CD4-positive, alpha-beta T cell (primary cell): ENCODE measurements around the gene PRICKLE2. TPM values are rescaled to one million over a fixed set of nuclear protein-coding genes. Genes with fewer than 3 reads are reported as not detected.

ENCODE experiments used
- ATAC-seq: fragments of 200-7000 bp; cut with Tn5 transposase; one replicate; pipeline ENCODE4 v1.10.0; 2022; ENCODE audit warnings: mild to moderate bottlenecking; ENCODE audit not compliant: poor library complexity
- CTCF ChIA-PET: fragments of 350-600 bp; sonication (Branson Sonifier 250); formaldehyde crosslinking; loops from one replicate; lab custom pipeline; 2021; ENCODE audit warnings: antibody characterized with exemption, inconsistent platforms; lab: Charles Lee
- POLR2A ChIA-PET: fragments of 350-600 bp; sonication (Branson Sonifier 250); formaldehyde crosslinking; loops from one replicate; lab custom pipeline; 2021; ENCODE audit warnings: antibody characterized with exemption, inconsistent platforms; lab: Charles Lee
- DNase-seq, 14 experiments: peaks; one replicate each; pipeline ENCODE4 v3.0.0-alpha.2; 2013 to 2020; ENCODE audit warnings: mixed read lengths in 2 of 14
- H3K27ac ChIP-seq, 2 donors: one replicate each; pipeline versions ENCODE4 v1.5.1 to v1.7.0; 2013; ENCODE audit warnings: low read length in 2 of 2, low read depth in 1 of 2, mild to moderate bottlenecking in 1 of 2
- H3K27me3 ChIP-seq, 2 experiments: 1 replicate in 1 of 2; 2 replicates in 1 of 2; pipeline versions ENCODE4 v1.6.1 to v1.7.0; 2013; ENCODE audit warnings: low read length in 2 of 2, control low read depth in 1 of 2, mild to moderate bottlenecking in 1 of 2, moderate library complexity in 1 of 2; ENCODE audit not compliant: insufficient read depth in 2 of 2, control insufficient read depth in 1 of 2
- H3K36me3 ChIP-seq: one replicate; pipeline ENCODE4 v1.6.1; 2013; ENCODE audit warnings: low read length, control low read depth; ENCODE audit not compliant: insufficient read depth
- H3K4me1 ChIP-seq: one replicate; pipeline ENCODE4 v1.6.1; 2013; ENCODE audit warnings: low read length, control low read depth; ENCODE audit not compliant: insufficient read depth
- H3K4me3 ChIP-seq: one replicate; pipeline ENCODE4 v1.5.1; 2013; ENCODE audit warnings: mild to moderate bottlenecking, low read length, moderate library complexity
- H3K9me3 ChIP-seq, 2 experiments: 1 replicate in 1 of 2; 2 replicates in 1 of 2; pipeline versions ENCODE4 v1.6.1 to v1.7.0; 2013; ENCODE audit warnings: low read length in 2 of 2, mild to moderate bottlenecking in 2 of 2, control low read depth in 1 of 2, moderate library complexity in 1 of 2; ENCODE audit not compliant: control insufficient read depth in 1 of 2, insufficient read depth in 1 of 2
- H3K27ac Mint-ChIP-seq: one replicate; pipeline ENCODE4 v1.8.0; 2020; ENCODE audit warnings: mixed read lengths
- H3K27me3 Mint-ChIP-seq: one replicate; pipeline ENCODE4 v1.8.0; 2021; ENCODE audit warnings: mixed read lengths
- H3K36me3 Mint-ChIP-seq: one replicate; pipeline ENCODE4 v1.8.0; 2021; ENCODE audit warnings: low read depth, mixed read lengths
- H3K4me1 Mint-ChIP-seq: one replicate; pipeline ENCODE4 v1.8.0; 2021; ENCODE audit warnings: low read depth, mixed read lengths
- H3K4me3 Mint-ChIP-seq: one replicate; pipeline ENCODE4 v1.8.0; 2020; ENCODE audit warnings: mild to moderate bottlenecking, mixed read lengths
- H3K9me3 Mint-ChIP-seq: one replicate; pipeline ENCODE4 v1.8.0; 2020; ENCODE audit warnings: mixed read lengths
- intact Hi-C, 2 experiments: fragments of 100-400 bp; cut with DNase I in 1 of 2; cut with micrococcal nuclease in 1 of 2; formaldehyde crosslinking; loops; one replicate each; pipeline versions ENCODE4 v1.15.1 to v1.9.0; 2023 to 2025; cut with DNase I, micrococcal nuclease
- total RNA-seq, 174 experiments: library from RNA in 2 of 174; stranded (reverse) in 2 of 174; gene quantifications; one replicate each; pipeline ENCODE4 v1.2.3 and lab custom pipeline; 2021 to 2026
- TF ChIP-seq, protein P1 (sequence below): fragments of 200-600 bp; IDR thresholded peaks from one replicate; pipeline ENCODE4 v1.8.0; 2022; ENCODE audit warnings: antibody characterized with exemption, mild to moderate bottlenecking

The PRICKLE2 gene
- total RNA-seq, 2 experiments from 2014 or later = not detected

DNA sequence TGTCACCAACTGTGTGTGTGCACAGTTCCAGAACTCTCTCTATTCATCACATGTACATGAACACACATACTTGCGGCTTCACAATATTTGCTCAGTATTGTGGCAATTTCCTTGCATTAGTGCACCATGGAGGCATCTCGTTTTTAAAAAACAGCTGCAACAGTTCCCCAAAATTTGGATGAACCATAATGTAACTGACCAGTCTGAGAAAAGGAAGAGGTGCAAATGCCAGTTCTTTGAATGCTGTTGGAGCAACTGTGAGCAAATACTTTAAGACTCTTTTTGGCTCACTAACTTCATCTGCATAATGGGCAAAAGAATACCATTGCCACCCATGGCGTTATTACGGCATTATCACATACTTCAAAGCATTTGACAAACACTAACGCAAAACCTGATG is 163.6 kb downstream of the PRICKLE2 start:
- Histone ChIP-seq H3K36me3 (no peaks in the 10 kb centered on the region), H3K27me3 (peaks cover 0 to 5% of the 10 kb centered on the region in 2 experiments), H3K4me3 (no peak overlapping the region), H3K9me3 (no peaks in the 10 kb centered on the region), H3K4me1 (no peaks in the 10 kb centered on the region), H3K27ac (no peak overlapping the region)
- Mint-ChIP-seq H3K4me3 (no peak overlapping the region), H3K9me3 (no peaks in the 10 kb centered on the region), H3K27ac (no peak overlapping the region), H3K36me3 (no peaks in the 10 kb centered on the region), H3K4me1 (no peaks in the 10 kb centered on the region), H3K27me3 (peaks cover 40% of the 10 kb centered on the region)
- no peak for DNase-seq
- intact Hi-C loops = no loop called here
- ATAC-seq = no peak
- ChIA-PET CTCF (no interaction called here), POLR2A (no interaction called here)
- TF ChIP-seq, protein P1, sequence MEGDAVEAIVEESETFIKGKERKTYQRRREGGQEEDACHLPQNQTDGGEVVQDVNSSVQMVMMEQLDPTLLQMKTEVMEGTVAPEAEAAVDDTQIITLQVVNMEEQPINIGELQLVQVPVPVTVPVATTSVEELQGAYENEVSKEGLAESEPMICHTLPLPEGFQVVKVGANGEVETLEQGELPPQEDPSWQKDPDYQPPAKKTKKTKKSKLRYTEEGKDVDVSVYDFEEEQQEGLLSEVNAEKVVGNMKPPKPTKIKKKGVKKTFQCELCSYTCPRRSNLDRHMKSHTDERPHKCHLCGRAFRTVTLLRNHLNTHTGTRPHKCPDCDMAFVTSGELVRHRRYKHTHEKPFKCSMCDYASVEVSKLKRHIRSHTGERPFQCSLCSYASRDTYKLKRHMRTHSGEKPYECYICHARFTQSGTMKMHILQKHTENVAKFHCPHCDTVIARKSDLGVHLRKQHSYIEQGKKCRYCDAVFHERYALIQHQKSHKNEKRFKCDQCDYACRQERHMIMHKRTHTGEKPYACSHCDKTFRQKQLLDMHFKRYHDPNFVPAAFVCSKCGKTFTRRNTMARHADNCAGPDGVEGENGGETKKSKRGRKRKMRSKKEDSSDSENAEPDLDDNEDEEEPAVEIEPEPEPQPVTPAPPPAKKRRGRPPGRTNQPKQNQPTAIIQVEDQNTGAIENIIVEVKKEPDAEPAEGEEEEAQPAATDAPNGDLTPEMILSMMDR = no peak

DNA sequence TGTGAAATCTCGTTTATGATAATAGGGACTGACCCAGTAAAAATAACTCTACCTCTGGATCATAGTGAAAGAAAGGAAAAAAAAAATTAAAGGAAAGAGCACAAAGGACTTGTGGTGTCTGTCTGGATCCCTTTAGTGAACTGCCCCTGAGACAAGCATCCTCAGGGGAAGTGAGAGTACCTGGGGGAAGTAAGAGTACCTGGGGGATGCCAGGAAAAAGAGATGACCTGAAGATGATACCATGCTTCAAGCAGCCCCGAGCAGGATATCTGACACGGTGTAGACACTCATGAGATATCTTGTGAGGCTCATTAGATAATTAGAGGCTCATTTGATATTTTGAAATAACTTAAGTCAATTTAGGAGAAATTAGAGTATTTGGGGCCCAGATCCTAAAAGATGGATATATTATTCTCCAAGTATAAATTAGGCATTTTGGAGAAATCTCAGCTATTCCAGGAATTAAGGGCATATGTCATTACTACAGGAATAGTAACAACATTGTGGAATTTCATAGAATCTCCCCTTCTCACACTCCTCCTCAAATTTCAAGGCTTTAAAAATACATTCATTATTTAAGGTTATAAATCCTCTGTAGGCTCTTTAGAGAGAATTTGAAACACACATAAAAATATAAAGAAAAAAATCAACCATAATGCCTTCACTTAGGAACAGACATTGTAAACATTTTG is 165.6 kb downstream of the PRICKLE2 start:
- Mint-ChIP-seq H3K4me3 (no peak overlapping the region), H3K9me3 (no peaks in the 10 kb centered on the region), H3K27ac (no peak overlapping the region), H3K36me3 (no peaks in the 10 kb centered on the region), H3K4me1 (no peaks in the 10 kb centered on the region), H3K27me3 (peaks cover 50% of the 10 kb centered on the region)
- TF ChIP-seq, protein P1 = no peak
- intact Hi-C loops = no loop called here
- Histone ChIP-seq H3K27ac (no peak overlapping the region), H3K36me3 (no peaks in the 10 kb centered on the region), H3K27me3 (peaks cover 0 to 5% of the 10 kb centered on the region in 2 experiments), H3K4me1 (no peaks in the 10 kb centered on the region), H3K9me3 (no peaks in the 10 kb centered on the region), H3K4me3 (no peak overlapping the region)
- ChIA-PET POLR2A (no interaction called here), CTCF (no interaction called here)
- no peak for ATAC-seq
- no peak for DNase-seq

DNA sequence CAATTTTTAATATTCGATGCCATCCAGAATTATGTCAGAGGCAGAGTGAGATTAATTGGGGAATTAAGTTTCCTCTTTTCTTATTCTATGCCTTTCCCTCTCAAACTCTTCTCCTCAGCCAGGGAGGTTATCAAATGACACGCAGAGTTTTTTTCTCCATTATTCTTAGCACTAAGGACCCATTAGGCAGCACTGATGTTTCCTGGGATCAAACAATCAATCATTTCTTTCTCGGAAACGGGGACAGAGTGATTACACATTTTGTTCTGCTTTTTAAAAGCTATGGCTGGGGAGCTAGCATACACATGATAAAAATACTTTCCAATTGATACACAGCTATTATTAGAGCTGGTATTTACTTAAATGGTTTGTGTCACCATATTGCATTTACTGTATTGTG is 166.7 kb downstream of the PRICKLE2 start:
- ATAC-seq (no peak), DNase-seq (no peak)
- Histone ChIP-seq H3K27me3 (peaks cover 0 to 5% of the 10 kb centered on the region in 2 experiments), H3K9me3 (no peaks in the 10 kb centered on the region), H3K27ac (no peak overlapping the region), H3K4me3 (no peak overlapping the region), H3K36me3 (no peaks in the 10 kb centered on the region), H3K4me1 (no peaks in the 10 kb centered on the region)
- Mint-ChIP-seq H3K4me1 (no peaks in the 10 kb centered on the region), H3K27ac (no peak overlapping the region), H3K36me3 (no peaks in the 10 kb centered on the region), H3K27me3 (peaks cover 49% of the 10 kb centered on the region), H3K4me3 (no peak overlapping the region), H3K9me3 (no peaks in the 10 kb centered on the region)
- POLR2A ChIA-PET = no interaction called here
- CTCF ChIA-PET = no interaction called here
- intact Hi-C loops = no loop called here
- TF ChIP-seq, protein P1 = no peak
